ENCODE data around the gene SCAF8. TPM values are rescaled to one million over a fixed set of nuclear protein-coding genes. Genes with fewer than 3 reads are reported as not detected.
"Not testable (repeated sequence)": the region's sequence is repeated elsewhere in the genome, so short reads cannot be mapped to it uniquely, and the experiment has no call there.

SCAF8 gene
- total RNA-seq, 1 donor from 2014 or later = 46.1 TPM

DNA sequence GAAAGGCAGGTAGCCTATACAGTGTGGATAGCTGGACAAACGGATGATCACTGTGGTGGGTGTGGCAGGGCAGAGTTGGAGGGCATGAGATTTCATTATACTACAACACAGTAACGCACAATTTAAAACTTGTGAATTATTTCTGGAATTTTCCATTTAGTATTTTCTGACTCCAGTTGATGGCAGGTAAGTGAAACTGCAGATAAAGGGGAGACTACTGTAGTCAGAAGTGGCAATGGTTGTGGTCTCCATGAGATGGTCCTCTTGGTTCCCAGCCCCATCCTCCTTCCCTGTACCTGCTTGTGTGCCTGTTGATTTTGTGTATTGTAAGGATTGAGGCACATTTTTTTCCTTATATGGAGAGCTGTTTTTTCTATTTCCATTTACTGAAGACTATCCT, 22.5 kb upstream of the SCAF8 start:
- DNase-seq (ENCODE audit: extremely low spot score, unreplicated experiment) = no peak
- Mint-ChIP-seq H3K27me3 (ENCODE audit: unreplicated experiment) (peaks cover 3% of the 10 kb centered on the region), H3K9me3 (ENCODE audit: unreplicated experiment) (no peaks in the 10 kb centered on the region), H3K4me1 (ENCODE audit: unreplicated experiment) (peaks cover 5% of the 10 kb centered on the region), H3K36me3 (ENCODE audit: unreplicated experiment) (no peaks in the 10 kb centered on the region), H3K27ac (ENCODE audit: unreplicated experiment) (no peak overlapping the region), H3K4me3 (ENCODE audit: unreplicated experiment) (no peak overlapping the region)
- TF ChIP-seq CTCF (IDR thresholded peaks at IDR 0.05) = no peak

DNA sequence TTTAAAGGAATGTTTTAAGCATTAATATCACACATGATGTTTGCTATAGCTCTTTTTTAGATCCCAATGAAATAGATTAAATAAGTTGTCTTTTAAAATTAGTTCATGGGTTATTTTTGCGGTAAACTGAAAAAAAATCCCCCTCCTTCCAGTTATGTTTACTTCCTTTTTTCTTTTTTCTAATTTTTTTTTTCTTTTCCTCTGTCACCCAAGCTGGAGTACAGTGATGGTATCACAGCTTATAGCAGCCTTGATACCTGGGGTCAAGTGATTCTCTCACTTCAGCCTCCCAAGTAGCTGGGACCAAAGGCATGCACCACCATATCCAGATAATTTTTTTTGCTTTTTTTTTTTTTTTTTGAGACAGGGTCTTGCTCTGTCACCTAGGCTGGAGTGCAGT, 17.8 kb upstream of the SCAF8 start:
- TF ChIP-seq CTCF (IDR thresholded peaks at IDR 0.05) = no peak
- DNase-seq (ENCODE audit: extremely low spot score, unreplicated experiment) = no peak
- peaks cover 5% of the 10 kb centered on the region for H3K4me1 Mint-ChIP-seq (ENCODE audit: unreplicated experiment)
- no peaks in the 10 kb centered on the region for H3K27me3 Mint-ChIP-seq (ENCODE audit: unreplicated experiment)
- H3K9me3 Mint-ChIP-seq (ENCODE audit: unreplicated experiment) = peaks cover 9% of the 10 kb centered on the region
- H3K27ac Mint-ChIP-seq (ENCODE audit: unreplicated experiment) = no peak overlapping the region
- no peak overlapping the region for H3K4me3 Mint-ChIP-seq (ENCODE audit: unreplicated experiment)
- H3K36me3 Mint-ChIP-seq (ENCODE audit: unreplicated experiment) = no peaks in the 10 kb centered on the region

GRCh38 chr6:154716350-154716749, 16.9 kb upstream of the SCAF8 start:
- not testable (repeated sequence) for H3K9me3 Mint-ChIP-seq (ENCODE audit: unreplicated experiment); H3K27me3 Mint-ChIP-seq (ENCODE audit: unreplicated experiment); H3K4me3 Mint-ChIP-seq (ENCODE audit: unreplicated experiment); H3K27ac Mint-ChIP-seq (ENCODE audit: unreplicated experiment); H3K36me3 Mint-ChIP-seq (ENCODE audit: unreplicated experiment); H3K4me1 Mint-ChIP-seq (ENCODE audit: unreplicated experiment)
- peak; percentile 15 for DNase-seq (ENCODE audit: extremely low spot score, unreplicated experiment)

DNA sequence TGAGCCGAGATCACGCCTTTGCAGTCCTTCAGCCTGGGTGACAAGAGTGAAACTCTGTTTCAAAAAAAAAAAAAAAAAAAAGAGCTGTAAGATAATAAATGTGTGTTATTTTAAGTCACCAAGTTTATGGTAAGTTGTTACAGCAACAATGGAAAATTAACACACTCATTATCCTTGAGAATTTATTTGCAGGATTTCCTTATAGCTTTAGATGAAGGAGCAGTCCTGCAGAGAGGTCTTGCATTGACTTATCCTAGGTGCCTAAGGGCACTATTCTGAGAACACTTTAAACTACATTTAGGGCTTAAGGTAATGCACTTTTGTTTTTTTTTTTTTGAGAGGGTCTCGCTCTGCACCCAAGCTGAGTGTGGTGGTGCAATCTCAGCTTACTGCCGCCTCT, 13.8 kb upstream of the SCAF8 start:
- Mint-ChIP-seq H3K27ac (ENCODE audit: unreplicated experiment) (no peak overlapping the region), H3K4me3 (ENCODE audit: unreplicated experiment) (no peak overlapping the region), H3K36me3 (ENCODE audit: unreplicated experiment) (no peaks in the 10 kb centered on the region), H3K27me3 (ENCODE audit: unreplicated experiment) (no peaks in the 10 kb centered on the region), H3K9me3 (ENCODE audit: unreplicated experiment) (peaks cover 9% of the 10 kb centered on the region), H3K4me1 (ENCODE audit: unreplicated experiment) (peaks cover 4% of the 10 kb centered on the region)
- TF ChIP-seq CTCF (IDR thresholded peaks at IDR 0.05) = no peak
- DNase-seq (ENCODE audit: extremely low spot score, unreplicated experiment) = no peak

GRCh38 chr6:154719854-154720253, 13.4 kb upstream of the SCAF8 start:
- no peak for DNase-seq (ENCODE audit: extremely low spot score, unreplicated experiment)
- Mint-ChIP-seq H3K36me3 (ENCODE audit: unreplicated experiment) (no peaks in the 10 kb centered on the region), H3K27ac (ENCODE audit: unreplicated experiment) (no peak overlapping the region), H3K9me3 (ENCODE audit: unreplicated experiment) (peaks cover 9% of the 10 kb centered on the region), H3K4me3 (ENCODE audit: unreplicated experiment) (no peak overlapping the region), H3K4me1 (ENCODE audit: unreplicated experiment) (peaks cover 4% of the 10 kb centered on the region), H3K27me3 (ENCODE audit: unreplicated experiment) (no peaks in the 10 kb centered on the region)
- TF ChIP-seq CTCF (IDR thresholded peaks at IDR 0.05) = no peak

DNA sequence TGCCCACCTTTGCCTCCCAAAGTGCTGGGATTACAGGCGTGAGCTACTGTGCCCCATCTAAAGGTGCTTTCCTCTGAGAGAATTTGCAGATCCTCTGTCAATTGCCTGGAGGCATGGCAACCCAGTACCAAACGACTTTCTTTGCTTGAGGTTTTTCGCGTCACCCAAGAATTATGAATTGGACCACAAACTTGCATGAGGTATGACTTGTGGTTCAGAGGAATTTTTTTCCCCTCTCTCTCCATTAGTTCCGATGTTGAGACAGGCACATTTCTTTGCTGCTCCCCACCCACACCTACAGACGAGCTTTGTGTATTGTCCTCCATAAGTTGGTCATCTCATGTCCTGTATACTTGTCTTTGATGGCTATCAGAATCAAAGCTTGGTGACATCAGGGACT, 11.8 kb upstream of the SCAF8 start:
- no peak overlapping the region for H3K27ac Mint-ChIP-seq (ENCODE audit: unreplicated experiment)

More for the DNA sequence above, 11.8 kb upstream of the SCAF8 start:
- no peaks in the 10 kb centered on the region for H3K36me3 Mint-ChIP-seq (ENCODE audit: unreplicated experiment)
- H3K4me3 Mint-ChIP-seq (ENCODE audit: unreplicated experiment) = no peak overlapping the region
- H3K4me1 Mint-ChIP-seq (ENCODE audit: unreplicated experiment) = peaks cover 4% of the 10 kb centered on the region
- peaks cover 9% of the 10 kb centered on the region for H3K9me3 Mint-ChIP-seq (ENCODE audit: unreplicated experiment)
- no peak for TF ChIP-seq CTCF (IDR thresholded peaks at IDR 0.05)
- no peaks in the 10 kb centered on the region for H3K27me3 Mint-ChIP-seq (ENCODE audit: unreplicated experiment)
- no peak for DNase-seq (ENCODE audit: extremely low spot score, unreplicated experiment)

Measured in osteocyte (in vitro differentiated cells).